ENCODE measurements around the gene CDH13. TPM values are rescaled to one million over a fixed set of nuclear protein-coding genes. Genes with fewer than 3 reads are reported as not detected.

Gene CDH13
- total RNA-seq, 1 donor from 2014 or later = 46.4 TPM

GRCh38 chr16:83219285-83219684, 592.5 kb downstream of the CDH13 start:
- TF ChIP-seq CTCF (conservative IDR thresholded peaks at IDR 0.05) = no peak
- no peaks in the 10 kb centered on the region for H3K4me1 Mint-ChIP-seq (ENCODE audit: unreplicated experiment)
- DNase-seq (ENCODE audit: extremely low spot score, unreplicated experiment) = no peak
- H3K27me3 Mint-ChIP-seq = peaks cover 4% of the 10 kb centered on the region
- no peaks in the 10 kb centered on the region for H3K36me3 Mint-ChIP-seq
- H3K27ac Mint-ChIP-seq = no peak overlapping the region
- no peak overlapping the region for H3K4me3 Mint-ChIP-seq
- H3K9me3 Mint-ChIP-seq = no peaks in the 10 kb centered on the region

GRCh38 chr16:83220066-83220465, 593.3 kb downstream of the CDH13 start:
- H3K4me1 Mint-ChIP-seq (ENCODE audit: unreplicated experiment) = peaks cover under 1% of the 10 kb centered on the region
- peaks cover 4% of the 10 kb centered on the region for H3K27me3 Mint-ChIP-seq
- no peaks in the 10 kb centered on the region for H3K9me3 Mint-ChIP-seq
- H3K27ac Mint-ChIP-seq = no peak overlapping the region
- TF ChIP-seq CTCF (conservative IDR thresholded peaks at IDR 0.05) = no peak
- no peaks in the 10 kb centered on the region for H3K36me3 Mint-ChIP-seq
- DNase-seq (ENCODE audit: extremely low spot score, unreplicated experiment) = no peak
- no peak overlapping the region for H3K4me3 Mint-ChIP-seq

GRCh38 chr16:83224642-83225041, 597.9 kb downstream of the CDH13 start:
- TF ChIP-seq CTCF (conservative IDR thresholded peaks at IDR 0.05) = no peak
- no peaks in the 10 kb centered on the region for H3K9me3 Mint-ChIP-seq
- H3K4me3 Mint-ChIP-seq = no peak overlapping the region
- peaks cover 19% of the 10 kb centered on the region for H3K4me1 Mint-ChIP-seq (ENCODE audit: unreplicated experiment)
- H3K27ac Mint-ChIP-seq = no peak overlapping the region
- no peaks in the 10 kb centered on the region for H3K36me3 Mint-ChIP-seq
- peaks cover 13% of the 10 kb centered on the region for H3K27me3 Mint-ChIP-seq
- no peak for DNase-seq (ENCODE audit: extremely low spot score, unreplicated experiment)

- H3K27me3 Mint-ChIP-seq = peaks cover 13% of the 10 kb centered on the region
- no peak overlapping the region for H3K4me3 Mint-ChIP-seq
- no peak overlapping the region for H3K27ac Mint-ChIP-seq
- TF ChIP-seq CTCF (conservative IDR thresholded peaks at IDR 0.05) = no peak
- H3K36me3 Mint-ChIP-seq = no peaks in the 10 kb centered on the region
- no peaks in the 10 kb centered on the region for H3K9me3 Mint-ChIP-seq
- H3K4me1 Mint-ChIP-seq (ENCODE audit: unreplicated experiment) = peaks cover 32% of the 10 kb centered on the region
- no peak for DNase-seq (ENCODE audit: extremely low spot score, unreplicated experiment)
These were observed 600.6 kb downstream of the CDH13 start for GRCh38 chr16:83227336-83227735.

- H3K4me1 Mint-ChIP-seq (ENCODE audit: unreplicated experiment) = peaks cover 28% of the 10 kb centered on the region
- H3K27me3 Mint-ChIP-seq = peaks cover 6% of the 10 kb centered on the region
- no peaks in the 10 kb centered on the region for H3K36me3 Mint-ChIP-seq
- H3K9me3 Mint-ChIP-seq = no peaks in the 10 kb centered on the region
- H3K4me3 Mint-ChIP-seq = no peak overlapping the region
- DNase-seq (ENCODE audit: extremely low spot score, unreplicated experiment) = no peak
- TF ChIP-seq CTCF (conservative IDR thresholded peaks at IDR 0.05) = no peak
- H3K27ac Mint-ChIP-seq = no peak overlapping the region
These were observed 605.0 kb downstream of the CDH13 start for GRCh38 chr16:83231729-83232128.

- no peak for DNase-seq (ENCODE audit: extremely low spot score, unreplicated experiment)
- no peak overlapping the region for H3K27ac Mint-ChIP-seq
- no peaks in the 10 kb centered on the region for H3K9me3 Mint-ChIP-seq
- H3K4me1 Mint-ChIP-seq (ENCODE audit: unreplicated experiment) = peaks cover 27% of the 10 kb centered on the region
- H3K36me3 Mint-ChIP-seq = no peaks in the 10 kb centered on the region
- TF ChIP-seq CTCF (conservative IDR thresholded peaks at IDR 0.05) = no peak
- H3K27me3 Mint-ChIP-seq = peaks cover 6% of the 10 kb centered on the region
- no peak overlapping the region for H3K4me3 Mint-ChIP-seq
These were observed 606.4 kb downstream of the CDH13 start for GRCh38 chr16:83233153-83233552.
